ENCODE results near the gene MOB3C.

Gene MOB3C

DNA sequence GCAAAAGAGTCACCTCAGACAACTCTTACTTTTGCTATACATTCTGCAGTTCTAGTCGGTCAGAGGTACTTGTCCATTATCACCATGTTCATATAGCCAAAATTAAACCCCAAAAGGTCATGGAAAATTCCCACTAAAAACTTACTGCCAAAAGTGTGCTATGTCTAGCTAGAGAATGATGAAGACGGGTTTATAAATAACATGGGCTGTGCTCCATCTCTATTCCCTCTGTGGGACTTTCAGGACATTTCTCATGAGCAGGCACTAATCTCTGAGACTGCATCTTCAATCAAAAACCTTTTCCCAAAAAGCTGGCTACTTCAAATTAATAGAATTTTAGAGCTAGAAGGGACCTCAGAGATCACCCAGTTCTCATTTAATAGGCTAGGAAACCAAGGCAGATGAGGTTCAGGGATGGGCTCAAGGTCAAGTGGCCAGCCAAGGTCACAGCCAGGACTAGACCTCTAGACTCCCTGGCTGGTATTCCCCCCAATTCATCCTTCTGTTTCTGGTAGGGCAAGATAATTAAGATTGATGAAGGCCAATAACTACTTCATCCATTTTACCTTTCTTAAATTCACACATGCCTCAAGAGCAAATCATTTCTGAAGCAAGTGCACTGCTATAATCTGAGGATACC is 21.0 kb upstream of the MOB3C start:
- no peak for DNase-seq

DNA sequence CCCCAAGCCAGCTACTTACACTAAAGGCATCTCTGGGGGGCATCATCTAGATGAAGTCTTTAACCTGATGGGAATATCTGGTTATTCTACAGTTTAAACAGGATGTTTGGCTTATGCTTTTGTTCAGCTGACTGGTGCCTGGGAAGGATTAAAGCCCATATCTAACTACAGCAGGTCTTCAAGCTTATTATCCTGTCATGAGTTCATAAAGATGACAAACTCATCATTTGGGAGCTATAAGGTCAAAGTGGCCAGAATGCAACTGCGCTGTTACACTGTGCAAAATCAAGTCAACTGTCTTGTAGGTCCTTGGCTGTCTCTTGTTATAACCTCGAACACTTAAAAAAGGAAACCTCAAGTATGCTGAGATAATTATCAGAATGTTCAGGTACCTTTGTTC is 18.6 kb upstream of the MOB3C start:
- no peak for DNase-seq

DNA sequence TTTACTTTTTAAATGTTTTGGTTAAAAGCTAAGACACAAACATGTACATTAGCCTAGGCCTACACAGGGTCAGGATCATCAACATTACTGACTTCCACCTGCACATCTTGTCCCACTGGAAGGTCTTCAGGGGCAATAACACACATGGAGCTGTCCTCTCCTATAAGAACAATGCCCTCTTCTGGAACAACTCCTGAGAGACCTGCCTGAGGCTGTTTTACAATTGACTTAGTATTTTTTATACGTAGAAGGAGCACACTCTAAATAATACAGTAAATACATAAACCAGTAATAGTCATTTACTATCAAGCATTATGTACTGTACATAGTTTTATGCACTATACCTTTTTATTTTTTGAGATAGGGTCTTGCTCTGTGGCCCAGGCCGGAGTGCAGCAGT is 14.1 kb upstream of the MOB3C start:
- DNase-seq, result no peak

DNA sequence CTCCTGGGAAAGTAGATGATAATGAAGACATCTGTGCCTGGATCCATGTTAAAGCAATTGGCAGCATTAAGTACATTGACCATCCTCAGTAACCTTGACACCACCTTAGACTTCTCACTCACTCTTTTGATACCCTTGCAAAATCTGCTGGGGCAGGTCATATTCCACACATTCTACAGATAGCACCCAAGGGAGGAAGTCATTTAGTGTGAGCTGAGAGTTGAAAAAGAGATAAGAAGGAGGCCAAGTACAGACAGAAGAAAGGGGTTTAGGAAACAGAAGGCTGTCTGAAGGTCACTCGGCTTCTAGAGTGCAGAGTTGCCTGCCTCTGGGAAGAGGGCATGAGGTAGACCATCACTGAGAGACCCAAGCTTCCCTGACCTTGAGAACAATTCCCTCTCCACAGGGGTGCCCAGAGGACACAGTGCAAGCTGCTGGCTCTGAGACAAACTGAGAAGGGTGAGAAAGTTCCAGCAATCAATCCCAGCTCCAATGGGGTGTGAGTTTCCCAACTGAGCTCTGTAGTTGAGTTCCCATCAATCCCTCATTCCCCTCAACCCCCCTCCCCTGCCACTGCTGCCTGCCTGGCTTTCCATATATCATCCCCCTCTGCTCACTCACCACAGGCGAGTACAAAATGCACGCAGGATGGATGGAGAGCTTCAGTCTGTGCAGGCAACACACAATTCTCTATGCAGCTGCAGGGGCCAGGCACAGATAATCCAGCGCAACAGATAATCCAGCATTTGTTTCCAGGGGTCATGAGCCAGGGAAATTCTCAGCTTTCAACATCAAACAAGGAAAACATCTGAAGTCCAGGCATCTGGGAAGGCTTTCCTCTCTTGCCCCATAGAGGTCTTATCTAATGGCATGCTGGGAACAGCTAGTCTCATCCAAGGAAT is 7.4 kb upstream of the MOB3C start:
- DNase-seq, result no peak

DNA sequence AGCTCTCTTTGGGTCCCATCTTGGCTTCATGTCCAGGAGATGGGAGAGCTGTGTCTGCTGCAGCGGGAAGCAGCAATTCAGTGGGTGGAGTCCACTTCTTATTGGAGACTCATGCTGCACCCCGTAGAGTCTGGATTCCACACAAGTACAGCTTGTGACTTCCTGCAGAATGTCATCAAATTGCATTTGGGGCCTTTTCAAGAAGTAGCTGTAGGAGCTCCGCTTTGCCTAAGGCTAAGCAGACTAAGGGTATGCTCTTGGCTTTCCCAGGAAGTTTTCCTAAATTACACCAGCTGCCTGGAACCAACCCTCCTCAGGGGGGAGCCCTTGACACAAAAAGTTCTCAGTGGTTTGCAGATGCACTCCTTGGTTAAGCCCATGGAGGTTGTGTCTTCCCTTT is 5.7 kb upstream of the MOB3C start:
- DNase-seq, result peak; percentile 67

DNA sequence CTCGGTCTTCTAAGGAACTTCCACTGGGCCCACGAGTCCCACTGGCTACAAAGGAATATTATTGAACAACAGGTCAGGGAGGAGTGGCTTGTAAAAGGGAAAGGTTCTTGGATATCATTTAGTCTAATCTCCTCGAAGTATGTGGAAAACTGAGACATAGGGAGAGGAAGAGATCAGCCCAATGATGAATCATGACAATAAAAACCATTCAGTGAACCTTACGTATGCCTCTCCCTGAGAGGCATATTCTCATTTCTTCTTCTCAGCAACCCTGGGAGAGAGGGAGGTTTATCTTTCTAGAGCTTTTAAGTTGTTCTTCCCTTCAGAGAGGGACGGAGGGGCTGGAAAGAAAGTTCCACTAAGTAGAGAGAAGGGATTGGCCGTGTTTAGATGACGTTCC is 5.3 kb upstream of the MOB3C start:
- no peak for DNase-seq

DNA sequence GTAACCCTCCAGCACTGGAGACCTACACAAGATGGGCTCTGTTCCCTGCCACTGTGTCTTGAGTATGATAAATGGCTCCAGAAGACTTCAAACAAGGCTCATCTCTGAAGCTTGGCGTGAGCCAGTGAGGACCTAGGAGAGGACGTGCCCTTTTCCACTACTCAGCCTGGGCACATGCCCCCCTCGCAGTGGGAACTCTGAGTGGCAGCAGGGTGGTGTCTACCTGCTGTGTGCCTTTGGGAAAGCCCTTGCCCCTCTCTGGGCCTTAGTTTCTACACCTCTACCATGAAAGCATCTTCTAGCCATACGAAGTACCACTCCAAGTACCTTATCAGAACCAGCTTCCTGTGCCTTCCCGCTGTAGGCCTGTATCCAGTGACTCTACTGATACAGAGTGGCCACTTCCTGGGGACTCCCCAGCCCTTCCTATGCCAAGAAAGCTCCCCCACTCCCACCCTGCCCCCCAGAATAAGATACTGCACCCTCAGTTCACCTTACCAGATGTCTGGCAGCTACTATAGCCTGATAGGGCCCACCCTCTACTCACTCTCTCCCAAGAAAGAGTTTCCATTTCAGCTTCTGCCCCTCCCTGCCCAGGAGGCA is 3.1 kb upstream of the MOB3C start:
- DNase-seq, result no peak

DNA sequence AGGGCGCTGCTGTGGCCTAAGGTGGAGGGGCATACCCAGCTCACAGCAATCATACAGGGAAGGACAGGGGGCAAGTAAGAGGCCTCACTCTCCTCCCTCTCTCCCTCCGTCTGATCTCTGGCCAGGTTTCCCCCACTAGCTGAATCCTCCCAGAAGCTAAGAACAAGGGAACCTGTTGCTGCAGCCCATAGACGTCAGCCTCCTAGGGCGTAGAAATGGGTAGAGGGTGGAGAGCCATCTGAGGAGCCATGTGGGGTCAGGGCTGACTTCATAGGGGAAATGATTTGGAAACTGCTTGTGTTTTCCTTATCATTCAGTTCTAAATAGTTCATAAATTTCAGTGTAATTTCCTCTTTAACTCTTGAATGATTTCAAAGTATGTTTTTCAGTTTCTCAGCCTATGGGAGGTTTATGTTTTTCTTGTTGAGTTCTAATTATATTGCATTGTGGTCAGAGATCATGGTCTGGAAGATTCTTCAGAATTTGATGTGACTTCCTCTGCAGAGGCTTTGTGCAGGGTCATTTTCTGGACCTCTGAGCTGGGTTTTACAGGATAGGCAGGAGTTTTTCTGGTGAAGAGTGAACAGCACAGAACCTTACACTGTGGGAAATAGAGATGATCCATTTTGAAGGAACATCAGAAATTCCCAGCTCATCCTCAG is 2.3 kb upstream of the MOB3C start:
- no peak for DNase-seq

DNA sequence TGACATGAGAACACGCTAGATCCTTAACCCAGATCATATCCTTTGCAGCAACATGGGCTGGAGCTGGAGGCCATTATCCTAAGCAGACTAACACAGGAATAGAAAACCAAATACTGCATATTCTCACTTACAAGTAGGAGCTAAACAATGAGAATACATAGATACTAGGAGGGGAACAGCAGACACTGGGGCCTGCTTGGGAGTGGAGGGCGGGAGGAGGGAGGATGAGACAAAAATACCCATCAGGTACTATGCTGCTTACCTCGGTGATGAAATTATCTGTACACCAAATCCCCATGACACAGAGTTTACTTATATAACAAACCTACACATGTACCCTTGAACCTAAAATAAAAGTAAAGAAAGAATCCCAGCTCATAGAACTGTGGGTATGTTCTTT is 1.2 kb upstream of the MOB3C start:
- DNase-seq, result no peak

DNA sequence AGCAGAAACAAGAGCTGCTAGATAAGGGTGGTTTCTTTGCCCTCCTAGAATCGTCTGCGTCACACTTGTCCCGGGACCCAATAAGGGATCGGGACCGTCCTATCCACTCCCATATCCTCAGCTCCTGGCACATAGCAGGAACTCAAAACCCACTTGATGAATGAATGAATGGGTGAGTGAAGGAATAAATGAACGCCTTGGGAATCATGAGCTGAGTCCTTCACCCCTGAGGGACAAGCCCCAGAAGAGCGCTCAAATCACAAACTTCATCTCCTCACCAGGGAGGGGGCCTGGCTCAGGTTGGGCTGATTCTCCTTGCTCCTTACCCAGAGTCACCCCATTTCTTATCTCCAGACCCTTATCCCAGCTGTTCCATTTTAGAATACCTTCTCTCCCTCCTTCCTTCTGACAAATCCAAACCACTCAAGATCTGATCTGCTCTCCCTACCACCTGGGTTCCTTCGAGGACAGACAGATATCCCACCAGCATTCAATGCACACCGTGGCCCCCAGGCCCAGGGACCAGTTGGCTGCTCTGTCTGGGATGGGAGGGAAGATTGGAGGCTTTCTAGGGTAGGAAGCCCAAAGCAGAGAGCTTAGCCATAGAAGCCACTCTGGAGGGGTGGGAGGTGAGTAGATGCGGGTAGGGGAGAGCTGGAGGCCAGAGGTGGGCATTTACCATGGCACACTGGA is 643 bp upstream of the MOB3C start:
- DNase-seq, result no peak

DNA sequence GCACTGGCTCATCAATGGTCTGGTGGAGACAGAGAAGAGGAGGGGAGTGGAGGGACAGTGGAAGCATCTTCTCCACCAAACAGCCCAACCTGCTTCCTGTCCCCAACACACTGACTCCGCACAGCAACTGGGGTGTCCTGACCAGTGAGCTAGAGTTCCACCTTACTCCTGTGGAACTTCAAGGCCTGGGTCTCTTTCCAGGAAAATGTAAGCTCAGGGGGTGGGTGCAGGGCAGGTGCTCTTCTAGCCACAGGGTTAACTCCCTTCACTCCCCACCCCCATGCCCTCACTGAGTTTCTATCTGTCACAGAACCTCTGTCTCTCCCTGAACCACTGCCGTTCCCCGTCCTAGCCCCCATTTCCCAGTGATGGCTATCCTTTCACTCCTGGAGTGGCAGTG is 876 bp downstream of the MOB3C start:
- DNase-seq, result no peak

DNA sequence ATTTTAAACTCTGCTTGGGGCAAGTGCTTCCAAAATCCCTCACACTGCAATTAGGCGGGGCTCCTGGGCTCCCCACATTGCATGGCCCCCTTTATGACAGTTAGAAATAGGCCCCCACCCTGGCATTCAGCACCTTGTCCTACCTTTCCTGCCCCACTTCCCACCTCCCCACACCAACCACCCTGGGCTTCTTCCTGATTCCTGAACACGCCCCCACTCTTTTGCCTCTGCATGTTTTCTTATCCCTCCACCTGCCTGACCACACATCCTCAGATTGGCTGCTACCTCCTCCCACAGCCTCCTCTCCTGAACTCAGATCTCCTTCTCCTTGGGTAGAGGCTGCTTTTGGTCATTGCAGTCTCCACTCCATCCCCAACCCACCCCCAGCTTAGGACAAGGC is 1.5 kb downstream of the MOB3C start:
- DNase-seq, result no peak

DNA sequence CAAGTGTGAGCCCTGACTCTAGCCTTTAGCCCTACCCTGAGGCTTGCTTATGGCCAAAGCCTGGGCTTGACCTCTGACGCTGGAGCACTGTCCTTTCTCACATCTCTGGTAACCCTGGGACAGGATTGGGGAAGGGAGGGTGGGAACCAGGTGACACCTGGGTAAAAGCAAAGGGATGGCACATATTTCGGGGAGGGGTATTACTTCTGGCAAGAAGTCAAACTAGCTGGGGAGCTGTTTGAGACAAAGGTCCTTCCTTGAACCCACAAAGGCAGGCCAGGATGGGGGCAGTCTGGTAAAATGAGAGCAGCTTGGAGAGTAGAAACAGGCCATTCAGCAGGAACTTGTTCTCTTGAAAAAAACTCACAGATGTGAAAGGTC is 2.0 kb downstream of the MOB3C start:
- DNase-seq, result no peak

DNA sequence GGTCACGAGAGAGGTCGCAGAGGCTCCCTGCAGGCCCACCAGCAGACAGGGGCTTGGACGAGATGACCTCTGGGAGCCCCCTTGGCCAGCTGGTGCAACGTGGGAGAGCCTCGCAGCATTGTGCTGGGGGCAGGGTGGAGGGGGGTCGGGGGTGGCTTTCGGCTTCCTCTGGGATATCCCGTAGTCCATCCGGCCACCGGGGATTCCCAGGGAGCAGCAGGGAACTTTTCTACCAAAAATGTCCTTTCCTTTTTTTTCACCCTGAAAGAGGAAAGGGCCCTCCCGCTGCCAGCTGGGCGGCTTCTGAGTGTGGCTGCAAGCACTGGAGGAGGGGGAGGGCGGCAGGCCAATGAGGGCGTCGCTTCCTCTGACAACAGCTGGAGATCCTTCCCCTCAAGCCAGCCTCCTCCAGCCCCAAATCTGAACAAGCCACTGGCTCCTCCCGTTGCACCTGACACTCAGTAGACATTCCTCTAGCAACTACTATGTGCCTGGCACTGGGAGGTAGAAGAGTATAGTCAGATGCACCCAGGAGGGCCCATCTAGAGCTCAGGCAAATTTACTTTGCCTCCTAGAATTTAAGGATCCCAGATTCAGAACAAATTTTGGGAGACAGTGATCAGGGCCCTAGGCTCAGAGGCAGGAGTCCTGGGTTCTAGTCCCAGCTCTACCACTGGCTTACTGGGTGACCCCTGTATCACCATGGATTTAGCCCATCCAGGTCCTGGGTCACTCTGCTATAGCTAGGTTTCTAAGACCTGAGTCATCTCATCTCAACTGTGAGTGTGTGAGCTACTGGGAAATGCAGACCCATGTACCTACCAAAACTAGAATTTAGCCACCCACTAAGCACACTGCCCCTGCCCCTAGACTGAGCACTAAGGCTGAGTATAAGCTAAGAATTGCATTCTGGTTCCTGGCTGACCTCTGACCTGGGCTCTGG is 2.7 kb downstream of the MOB3C start:
- peak; percentile 69 for DNase-seq

DNA sequence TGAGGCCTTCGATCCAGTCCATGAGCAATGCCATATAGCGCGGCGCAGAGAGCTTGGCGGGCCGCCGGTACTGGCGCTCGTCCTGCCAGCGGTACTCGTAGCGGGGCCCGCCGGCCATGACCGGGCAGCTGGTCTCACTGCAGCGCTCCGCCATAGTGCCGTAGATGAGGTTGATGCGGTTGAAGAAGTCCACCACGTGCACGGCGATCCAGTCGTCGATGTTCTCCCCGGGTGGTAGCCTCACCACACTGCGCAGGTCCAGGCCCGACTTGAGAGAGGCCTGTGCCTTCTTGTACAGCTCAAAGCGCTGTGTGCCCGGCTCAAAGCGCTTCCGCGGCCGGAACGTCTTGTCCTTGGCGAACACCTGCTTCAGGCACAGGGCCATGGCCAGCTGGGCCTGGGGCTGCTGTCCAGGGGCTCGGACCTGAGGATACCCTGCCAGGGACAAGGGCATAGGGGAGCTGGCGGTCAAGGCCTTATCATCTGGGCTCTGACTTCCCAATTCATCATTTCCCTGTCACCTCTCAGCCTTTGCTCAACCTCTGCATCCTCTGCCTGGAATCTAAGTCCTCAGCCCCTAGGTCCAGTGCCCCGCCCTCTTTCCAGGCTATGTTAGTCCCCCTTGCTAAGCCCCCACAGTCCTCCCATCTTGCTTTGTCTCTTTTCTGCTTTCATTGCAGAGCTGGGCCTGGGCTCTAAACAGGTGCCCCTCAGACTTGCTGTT is 3.5 kb downstream of the MOB3C start:
- no peak for DNase-seq

DNA sequence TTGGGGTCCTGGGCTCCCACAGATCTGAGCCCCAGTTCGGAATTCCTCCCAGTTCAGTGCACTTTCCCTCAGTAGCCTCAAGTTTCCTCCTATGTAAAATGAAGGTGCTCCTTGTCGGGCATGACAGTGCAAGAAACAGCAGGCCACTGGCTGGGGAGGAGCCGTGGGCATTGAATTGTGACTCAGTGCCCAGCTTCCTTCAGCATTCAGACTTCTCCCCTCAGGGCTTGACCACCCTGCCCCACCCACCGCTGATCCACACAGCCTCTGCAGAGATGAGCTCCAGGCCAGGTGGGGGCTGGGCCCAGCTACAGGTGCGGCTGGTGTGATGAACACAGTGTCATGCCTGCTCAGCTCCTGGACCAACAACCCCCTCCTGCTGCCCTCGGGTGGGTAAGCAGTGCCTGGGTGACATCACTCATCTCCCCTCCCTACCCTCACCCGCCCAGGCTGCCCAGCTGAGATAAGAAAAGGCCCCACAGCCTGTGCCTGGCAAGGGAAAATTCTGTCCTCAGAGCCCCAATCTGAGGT is 4.9 kb downstream of the MOB3C start:
- DNase-seq, result no peak

DNA sequence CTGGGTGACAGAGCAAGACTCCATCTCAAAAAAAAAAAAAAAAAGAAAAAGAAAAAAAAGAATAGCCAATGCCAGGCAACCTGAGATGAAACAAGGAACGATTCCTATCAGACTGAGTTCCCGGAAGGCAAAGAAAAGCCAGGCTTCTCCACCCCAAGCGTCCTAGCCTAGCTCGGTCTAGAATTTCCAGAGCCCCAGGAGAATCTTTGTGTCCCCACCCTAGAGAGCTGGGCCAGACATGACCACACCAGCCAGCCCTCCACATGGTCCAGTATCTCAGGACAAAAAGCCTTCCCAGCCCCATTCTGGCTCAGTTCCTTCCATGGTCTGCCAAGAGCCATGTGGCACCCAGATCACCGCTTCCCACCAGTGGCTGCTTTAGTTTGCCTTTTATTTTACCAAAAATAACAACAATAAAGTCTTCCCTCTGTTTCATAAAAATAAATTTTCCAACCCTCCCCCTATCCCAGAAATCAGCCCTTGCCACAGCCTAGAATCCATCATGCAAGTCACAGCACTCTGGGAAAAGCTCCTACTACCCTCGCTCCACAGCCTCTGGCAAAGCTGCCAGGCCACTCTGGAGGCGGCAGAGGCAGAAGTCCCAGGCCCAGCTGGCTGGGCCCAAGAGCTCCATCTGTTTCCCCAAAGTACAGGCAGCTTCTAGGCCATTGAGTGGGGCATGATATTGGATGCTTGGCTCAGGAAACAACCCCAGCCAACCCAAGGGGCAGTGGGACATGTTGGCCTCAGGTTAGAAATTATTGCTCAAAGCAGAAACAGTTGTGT is 9.1 kb downstream of the MOB3C start:
- peak; percentile 26 for DNase-seq

DNA sequence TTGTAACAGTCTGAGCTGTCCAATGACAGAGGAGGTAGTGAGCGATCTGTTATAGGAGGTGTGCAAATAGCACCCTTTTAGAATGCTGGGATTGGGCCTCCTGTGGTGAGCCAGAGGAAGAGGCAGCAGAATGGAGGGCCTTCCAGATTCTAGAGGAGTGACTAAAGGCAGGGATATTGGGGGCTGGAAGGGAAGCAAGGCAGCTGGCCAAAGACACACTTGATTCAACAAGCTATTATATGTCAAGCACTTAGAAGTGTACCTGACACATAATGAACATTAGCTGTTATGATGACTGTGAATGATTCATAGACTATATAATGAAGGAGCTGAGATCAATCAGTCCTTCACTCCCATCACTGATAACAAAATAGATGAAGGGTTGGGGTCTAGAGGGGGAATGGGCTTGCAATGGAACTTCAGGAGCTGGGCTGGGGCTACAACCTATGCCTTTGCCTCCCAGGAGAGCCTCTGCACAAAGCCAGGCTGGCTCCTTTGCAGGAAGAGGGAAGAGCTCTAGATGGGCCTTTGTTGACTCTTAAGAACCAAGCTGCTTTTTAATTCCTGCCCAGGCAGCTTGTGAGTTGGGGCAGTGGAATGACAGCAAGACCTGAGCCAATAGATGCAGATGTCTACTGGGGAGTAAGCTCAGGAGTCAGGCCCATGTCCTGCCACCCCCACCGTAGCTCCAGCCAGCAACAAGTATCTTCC is 10.2 kb downstream of the MOB3C start:
- DNase-seq, result peak; percentile 87

DNA sequence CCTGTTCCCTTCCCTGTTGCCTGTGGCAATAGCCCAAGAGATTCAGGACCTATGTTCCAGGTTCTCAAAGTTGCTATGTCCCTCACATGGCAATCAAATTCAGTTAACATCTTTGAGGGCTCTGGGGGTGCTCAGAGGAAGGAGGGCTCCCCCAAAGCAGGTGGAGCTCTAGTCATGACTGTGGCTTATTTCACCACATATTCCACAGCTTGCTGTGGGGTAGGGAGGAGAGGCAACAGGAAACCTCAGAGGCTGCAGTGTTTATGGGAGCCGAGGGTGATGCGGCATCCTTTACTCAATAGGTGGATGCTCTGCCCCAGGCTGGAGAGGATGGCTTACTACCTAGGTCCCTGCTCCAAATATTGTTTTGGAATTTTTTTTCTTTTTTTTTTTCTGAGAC is 11.4 kb downstream of the MOB3C start:
- no peak for DNase-seq
